Heart left ventricle (tissue), 13 donors: ENCODE results near the gene ADRA2B.

Experiments
- CTCF ChIP-seq, 12 donors: fragments of 200-600 bp; sonication (generic) in 4 of 12; IDR thresholded peaks; one replicate each; pipeline versions ENCODE4 v1.5.0 to v1.8.0; 2018 to 2022; ENCODE audit warnings: antibody characterized with exemption in 12 of 12, mild to moderate bottlenecking in 5 of 12
- POLR2A ChIP-seq, 2 donors: fragments of 450-650 bp; IDR thresholded peaks; one replicate each; pipeline ENCODE4 v1.6.1; 2017; ENCODE audit warnings: antibody characterized with exemption in 2 of 2, mild to moderate bottlenecking in 2 of 2, moderate library complexity in 2 of 2
- donor health status: ischemic (EF 13 %, LVEDD 7.1; RV severe dilation, severe dysfunction).
- donor health status: DM: no; HTN: yes; CAD: no.
- donor health status: DM: no; HTN: no; CAD: no.
- donor health status: ischemic (EF 25% LVEDD 6.9; RV normal size, moderate dysfunction).
- donor health status: ischemic (EF 25% LVEDD 5.7; RV mildly dilated, moderate dysfunction).
- donor health status: ischemic (EF 35%, LVEDD 5.7; RV mildly dilated, moderate dysfunction).
- donor health status: nonischemic (EF 11% LVEDD 7.7; RV severe dilation, severe dysfunction).
- donor health status: DM: yes; HTN: yes; CAD: no.
- donor health status: PGD.
- donor health status: ischemic (EF 29% LVEDD 5.4; RV normal size, mild dysfunction).
- donor health status: nonischemic (EF 23%, LVEDD 6.1; RV moderate dilation, normal function).

GRCh38 chr2:96121414-96121813 is 5.0 kb upstream of the ADRA2B start:
- no peak for TF ChIP-seq CTCF (IDR thresholded peaks at IDR 0.05)
- TF ChIP-seq POLR2A (IDR thresholded peaks at IDR 0.05) = no peak
